ENCODE results near the gene MMP21.
A peak's percentile ranks its signal among the peaks of the same experiment; 100 is the strongest.

The MMP21 gene, protein sequence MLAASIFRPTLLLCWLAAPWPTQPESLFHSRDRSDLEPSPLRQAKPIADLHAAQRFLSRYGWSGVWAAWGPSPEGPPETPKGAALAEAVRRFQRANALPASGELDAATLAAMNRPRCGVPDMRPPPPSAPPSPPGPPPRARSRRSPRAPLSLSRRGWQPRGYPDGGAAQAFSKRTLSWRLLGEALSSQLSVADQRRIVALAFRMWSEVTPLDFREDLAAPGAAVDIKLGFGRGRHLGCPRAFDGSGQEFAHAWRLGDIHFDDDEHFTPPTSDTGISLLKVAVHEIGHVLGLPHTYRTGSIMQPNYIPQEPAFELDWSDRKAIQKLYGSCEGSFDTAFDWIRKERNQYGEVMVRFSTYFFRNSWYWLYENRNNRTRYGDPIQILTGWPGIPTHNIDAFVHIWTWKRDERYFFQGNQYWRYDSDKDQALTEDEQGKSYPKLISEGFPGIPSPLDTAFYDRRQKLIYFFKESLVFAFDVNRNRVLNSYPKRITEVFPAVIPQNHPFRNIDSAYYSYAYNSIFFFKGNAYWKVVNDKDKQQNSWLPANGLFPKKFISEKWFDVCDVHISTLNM

DNA sequence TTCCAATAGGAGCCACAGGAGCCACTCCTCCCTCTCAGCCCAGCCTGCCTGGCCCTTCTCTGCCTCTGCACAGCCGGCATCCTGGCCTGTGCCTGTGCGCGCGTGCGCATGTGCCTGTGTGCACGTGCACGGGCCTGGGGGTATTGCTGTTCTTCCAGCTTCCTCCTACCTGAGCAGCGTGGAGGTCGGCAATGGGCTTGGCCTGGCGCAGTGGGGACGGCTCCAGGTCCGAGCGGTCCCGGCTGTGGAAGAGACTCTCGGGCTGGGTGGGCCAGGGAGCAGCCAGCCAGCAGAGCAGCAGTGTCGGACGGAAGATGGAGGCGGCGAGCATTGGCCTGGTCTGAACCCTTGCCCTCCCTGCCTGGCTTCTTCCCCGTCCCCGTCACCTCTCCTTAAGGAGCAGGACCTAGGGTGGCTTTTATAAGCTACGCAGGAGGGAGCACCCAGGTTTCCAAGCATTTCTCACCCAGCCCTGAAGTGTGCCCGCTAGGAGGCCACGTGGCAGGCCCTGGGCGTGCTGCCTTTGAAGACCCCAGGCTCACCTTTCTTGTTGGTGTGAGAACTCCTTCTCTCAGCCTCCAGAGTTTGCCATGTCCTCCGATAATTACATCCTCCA is at the start of gene MMP21:
MMP21 (minus strand) TSS at position 331 of the 616 bp plus-strand sequence; CDS start at position 331, 0 bp downstream.
- no peak for DNase-seq

DNA sequence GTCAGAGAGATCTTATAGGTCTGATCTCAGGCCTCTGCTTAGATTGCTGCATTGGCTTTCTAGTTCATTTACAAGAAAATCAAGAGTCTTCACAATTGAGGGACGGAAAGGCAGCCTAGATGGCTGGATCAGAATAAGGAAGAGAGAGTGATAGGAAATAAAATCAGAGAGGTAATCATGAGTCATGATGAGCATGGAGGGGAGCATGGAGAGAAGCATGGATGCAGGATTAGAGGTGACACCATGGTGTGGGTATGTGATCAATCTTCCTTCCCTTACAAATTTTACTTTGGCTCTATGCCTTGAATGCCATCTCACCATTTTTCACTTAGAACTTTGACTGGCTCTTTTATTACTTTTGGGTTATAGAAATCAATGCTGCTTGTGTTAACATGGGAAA is 49.1 kb upstream of the MMP21 start:
- no peak for DNase-seq

DNA sequence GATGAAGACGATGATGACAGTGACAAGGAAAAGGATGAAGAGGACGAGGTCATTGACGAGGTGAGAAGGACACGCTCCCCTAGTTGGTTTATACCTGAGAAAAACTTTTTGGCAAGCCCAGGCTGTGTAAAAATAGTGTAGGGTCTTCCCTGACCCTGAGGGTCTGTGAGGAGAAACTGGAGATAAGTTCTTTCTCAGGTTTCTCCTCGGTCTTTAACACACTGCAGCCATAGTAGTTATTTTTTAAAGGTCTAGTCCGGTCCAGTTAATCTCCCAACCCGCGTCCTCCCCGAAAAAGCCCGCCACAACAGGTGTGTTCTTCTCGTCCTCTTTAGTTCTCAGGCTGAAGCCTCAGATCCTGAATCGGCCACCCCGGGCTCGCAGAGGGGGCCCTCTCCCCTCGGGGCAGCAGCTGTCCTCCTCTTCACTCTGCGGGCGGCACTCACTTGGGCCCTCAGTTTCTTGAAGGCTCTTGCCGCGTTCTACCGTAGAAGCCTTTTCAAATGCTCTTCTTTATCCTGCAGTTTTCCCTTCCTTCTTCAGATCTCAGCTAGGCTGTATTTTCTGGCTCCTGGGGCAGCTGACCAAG is 48.1 kb upstream of the MMP21 start:
- DNase-seq: no peak

DNA sequence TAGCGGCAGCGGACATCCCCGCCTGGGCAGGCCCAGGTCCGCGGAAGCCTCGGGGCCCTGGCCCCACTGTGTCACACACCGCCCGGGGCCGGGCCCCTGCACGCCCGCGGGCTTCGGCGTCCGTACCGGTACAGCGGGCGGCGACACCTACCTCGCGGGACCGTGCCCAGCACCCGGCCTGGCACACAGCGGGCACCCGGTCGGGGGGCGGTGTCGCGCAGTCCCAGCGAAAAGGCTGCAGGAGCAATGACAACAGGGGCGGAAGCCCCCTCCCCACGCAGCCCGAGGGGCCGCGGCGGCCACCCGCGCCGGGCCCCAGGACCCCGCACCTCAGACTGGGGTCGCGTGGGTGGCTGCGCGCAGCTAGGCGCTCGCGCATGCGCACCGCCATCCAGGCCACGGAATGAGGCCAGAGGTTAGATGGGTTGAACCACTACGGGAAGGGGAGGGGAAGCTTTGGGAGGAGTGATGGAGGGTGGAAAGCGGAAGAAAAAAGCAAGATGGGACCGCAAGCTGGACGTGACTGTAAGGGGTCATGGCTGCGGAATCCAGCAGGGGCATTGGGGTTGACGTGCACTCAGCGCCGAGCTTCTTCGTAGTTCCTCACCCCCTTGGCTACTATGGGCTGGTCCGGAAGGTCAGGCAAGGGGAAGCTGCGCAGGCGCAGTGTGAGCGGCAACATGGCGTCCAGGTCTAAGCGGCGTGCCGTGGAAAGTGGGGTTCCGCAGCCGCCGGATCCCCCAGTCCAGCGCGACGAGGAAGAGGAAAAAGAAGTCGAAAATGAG is 47.4 kb upstream of the MMP21 start, which contains the start of the genes BCCIP and UROS:
BCCIP (plus strand) TSS at position 669 of the 785 bp plus-strand sequence; CDS start at position 681, 12 bp downstream.
UROS (minus strand) TSS at position 381 of the 785 bp plus-strand sequence. CDS start 6,759 bp downstream, outside the sequence.
- DNase-seq: peak; percentile 87

DNA sequence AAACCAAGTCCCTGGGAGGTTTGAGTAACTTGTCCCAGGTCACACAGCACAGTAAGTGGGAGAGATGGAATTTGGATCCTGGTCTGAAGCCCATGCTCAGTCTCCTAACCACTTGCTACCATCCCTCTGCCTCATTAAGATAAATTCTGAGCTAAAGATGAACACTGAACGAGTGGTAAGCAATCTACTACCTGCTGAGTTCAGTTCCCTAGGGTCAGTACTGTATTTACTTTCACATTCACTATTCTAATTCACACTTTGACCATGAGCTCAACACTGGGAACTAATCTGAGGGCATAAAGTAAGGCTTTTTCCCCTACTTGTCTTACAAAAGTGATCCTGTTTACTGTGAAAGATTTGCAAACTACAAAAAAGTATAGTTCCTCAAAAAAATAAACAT is 45.1 kb upstream of the MMP21 start:
- DNase-seq: no peak

DNA sequence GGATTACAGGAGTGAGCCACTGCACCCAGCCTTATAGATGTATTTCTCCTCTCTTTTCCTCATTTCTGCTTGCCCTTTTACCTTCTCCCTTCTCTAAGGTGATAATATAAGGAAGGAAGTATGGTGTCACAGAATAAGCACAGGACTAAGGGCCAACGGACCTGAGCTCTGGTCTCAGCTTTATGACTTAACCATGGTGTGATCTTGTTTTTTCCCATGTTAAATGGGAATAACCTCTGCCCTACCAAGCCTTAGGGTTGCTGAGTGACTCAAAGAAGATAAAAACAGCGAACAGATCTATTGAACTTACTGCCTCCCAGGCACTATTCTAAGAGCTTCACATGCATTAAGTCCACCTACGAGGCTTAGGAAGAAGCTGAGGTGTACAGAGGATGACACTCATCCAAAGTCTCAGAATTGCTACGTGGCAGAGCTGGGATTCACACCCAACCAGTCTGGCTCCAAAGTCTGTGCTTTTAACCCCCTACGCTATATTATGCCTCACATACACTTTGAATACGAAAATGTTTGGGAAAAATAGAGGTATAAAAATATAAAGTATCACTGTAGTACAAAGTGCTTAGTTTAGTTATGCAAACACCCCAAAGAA is 41.8 kb upstream of the MMP21 start:
- no peak for DNase-seq

DNA sequence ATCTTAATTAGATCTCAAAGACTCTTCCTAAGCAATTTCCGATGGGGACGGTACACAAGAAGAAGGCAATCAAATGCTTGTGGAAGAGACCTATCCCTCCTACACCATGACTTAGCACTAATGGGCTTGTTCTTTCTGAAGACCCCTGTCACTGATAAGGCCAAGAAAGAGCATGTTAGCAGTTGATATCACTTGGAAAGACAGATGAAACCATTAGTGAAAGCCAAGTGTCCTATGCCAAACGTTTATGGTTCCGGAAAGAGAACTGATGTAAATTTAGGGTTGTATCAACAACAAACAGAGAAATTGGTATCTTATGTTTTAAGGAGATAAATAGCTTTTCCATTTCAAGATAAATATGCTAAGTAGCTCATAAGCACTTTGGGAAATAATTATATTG is 40.9 kb upstream of the MMP21 start:
- no peak for DNase-seq

DNA sequence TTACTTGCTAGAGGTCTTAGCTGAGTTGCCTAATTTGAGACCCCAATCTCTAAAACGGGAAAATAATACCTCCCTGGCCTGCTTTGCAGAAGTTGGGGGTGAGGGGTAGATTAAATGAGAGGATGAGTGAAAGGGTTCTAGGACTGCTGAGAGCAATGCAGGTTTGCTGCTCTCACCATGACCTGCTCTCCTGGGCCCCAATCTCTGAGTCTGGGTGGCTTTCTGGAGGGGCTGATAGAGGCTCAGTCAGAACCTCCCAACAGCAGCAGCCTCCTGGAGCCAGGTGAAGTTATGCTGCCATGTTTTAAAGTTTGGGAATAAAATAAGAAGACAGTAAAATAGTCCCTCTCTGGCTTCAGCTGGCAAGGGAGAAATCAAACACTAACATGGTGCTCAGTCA is 40.1 kb upstream of the MMP21 start:
- no peak for DNase-seq

DNA sequence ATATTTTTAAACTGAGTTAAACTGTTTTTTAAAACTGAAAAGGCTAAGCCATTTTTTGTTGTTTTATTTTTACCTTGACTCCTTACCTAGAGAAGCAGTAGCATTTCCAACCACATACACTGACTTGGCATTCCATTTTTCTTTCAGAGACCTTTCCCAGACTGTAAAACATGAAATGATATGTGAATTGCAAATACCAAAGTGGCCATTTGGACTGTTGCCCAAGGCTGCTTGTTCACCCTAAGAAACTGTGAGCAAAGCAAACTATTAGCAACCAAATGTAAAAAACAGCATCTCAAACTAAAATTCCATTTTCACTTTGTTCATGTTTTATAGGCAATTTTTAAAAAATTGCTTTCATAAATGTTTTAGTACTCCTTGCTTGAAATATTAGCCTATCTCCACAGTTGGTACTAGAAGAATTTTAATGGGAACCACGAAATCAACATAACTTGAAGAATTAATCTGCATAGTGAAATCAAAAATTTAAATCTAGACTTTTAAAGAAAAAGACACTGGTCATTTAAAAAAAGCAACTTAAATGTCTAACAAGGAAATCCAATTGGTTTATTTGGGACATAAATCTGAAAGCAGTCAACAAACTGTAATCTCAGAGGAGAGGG is 36.6 kb upstream of the MMP21 start:
- no peak for DNase-seq

DNA sequence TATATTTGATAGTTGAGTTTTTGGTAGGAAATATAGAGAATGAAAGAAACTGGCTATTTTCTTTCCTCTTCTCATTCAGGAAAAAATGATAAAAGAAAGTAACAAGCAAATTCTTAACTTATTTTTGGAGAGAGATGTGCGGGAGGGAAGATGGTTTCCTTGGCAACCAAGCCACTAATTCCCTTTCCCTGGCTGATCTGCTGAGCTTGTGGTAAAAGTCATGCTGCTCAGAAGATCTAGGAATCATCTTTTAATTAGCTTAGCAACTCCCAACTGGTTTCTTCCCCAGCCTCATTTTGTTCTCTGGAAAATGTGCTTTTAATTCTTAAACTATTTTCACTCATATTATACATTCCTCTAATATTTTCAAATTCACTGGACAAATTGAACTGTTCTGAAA is 35.6 kb upstream of the MMP21 start:
- no peak for DNase-seq

DNA sequence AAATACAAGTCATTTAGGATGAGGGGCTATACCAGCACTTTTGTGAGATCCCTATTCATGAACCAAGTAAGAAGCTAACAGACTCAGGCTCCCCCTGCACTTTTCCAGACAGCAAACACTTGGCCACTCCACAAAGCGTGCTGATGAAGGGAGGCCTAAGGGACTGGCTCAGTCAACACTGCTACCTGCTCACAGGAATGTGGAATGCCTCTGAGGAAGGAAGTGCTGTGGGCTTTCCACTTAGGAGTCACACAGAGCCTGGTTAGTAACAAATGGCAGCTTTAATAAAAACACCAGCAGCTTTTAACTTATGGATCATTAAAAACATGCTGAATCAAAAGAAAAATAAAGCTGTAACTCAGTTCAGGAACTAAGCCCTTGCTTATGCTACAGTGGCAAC is 32.4 kb upstream of the MMP21 start:
- no peak for DNase-seq

DNA sequence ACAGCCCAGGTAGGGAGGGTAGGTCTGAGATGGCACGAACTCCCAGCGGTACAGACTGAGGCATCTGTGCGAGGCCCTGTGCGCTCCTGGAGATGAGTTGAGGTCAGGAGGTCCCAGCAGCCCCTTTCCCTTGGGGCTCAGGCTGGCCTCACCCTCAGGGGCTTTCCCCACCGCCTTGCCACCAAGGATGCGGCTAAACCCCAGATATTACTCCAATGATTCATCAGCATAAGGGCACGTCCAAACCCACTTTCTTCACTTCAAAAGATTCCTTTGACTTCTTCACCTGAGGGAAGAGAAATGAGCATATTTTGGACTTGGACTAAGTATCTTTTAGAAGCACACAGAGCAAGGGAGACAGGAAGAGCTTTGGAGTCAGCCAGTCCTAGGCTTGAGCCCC is 27.1 kb upstream of the MMP21 start:
- DNase-seq: no peak

DNA sequence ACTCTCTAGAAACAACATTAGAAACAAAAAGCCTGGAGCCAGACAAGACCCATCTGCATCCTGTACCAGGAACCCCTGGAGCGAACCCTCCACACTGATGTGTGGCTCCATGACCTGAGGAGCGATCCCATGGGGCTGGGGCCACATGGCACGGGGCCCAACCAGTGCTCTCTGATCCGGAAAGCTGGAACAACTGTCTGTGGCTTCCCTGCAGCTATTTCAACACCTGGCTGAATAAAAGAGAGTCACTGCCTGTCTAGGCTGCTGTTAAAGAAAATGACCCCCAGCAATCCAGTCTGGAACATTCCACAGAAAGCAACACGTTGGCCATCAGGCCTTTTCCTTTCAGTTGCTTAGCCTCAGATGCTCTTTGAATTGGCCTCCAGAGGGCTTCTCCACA is 26.5 kb upstream of the MMP21 start:
- DNase-seq: no peak

DNA sequence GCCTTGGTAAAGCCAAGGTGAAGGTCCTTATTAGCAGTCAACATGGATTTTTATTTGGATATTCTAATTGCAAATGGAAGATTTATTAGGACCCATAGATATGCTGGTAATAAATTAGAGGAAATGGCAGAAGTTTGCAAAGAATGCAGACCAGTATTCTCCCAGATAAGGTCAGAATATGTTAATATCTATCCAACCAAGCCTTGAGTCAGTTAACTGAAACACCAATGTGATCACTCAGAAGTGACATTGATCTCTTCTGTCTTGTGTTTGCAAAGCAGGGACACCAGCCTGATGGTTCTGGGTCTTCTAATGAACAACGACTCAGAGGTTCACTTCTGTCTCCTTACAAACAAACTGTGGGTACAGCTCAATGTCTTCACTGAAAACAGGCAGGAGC is 26.0 kb upstream of the MMP21 start:
- DNase-seq: no peak

DNA sequence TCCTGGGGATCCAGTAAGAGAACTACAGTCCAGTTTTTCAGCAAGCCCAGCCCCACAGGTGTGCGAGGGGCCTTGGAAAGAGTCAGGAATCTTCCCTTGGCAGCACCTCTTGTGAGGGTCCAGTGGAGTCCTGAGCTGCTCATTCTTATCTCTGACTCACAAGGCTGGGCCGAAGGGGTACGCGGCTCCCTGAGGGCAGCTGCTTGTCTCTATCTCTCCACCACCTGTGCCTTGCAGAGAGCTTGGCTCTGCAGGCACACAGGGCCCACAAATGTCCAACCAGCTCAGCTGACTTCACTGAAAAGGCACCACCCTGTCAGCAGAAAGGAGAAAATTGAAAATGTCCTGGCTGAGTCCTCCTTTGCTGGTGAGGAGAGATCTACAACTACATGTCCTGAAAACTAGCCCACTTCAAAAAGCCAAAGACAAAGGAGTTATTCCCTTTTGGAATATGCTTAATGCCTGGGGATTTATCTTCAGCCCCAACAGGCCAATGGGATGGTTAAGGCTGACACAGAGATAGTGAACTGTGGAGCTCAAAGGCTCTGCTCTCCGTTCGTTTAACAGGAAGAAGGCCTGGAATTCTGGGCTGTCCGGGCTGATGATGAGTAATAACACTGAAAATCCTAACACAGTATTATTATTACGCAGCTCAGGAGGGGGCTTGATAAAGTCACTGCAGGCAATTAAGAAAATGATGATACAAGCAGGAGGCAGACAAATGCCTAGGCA is 24.0 kb upstream of the MMP21 start:
- no peak for DNase-seq

DNA sequence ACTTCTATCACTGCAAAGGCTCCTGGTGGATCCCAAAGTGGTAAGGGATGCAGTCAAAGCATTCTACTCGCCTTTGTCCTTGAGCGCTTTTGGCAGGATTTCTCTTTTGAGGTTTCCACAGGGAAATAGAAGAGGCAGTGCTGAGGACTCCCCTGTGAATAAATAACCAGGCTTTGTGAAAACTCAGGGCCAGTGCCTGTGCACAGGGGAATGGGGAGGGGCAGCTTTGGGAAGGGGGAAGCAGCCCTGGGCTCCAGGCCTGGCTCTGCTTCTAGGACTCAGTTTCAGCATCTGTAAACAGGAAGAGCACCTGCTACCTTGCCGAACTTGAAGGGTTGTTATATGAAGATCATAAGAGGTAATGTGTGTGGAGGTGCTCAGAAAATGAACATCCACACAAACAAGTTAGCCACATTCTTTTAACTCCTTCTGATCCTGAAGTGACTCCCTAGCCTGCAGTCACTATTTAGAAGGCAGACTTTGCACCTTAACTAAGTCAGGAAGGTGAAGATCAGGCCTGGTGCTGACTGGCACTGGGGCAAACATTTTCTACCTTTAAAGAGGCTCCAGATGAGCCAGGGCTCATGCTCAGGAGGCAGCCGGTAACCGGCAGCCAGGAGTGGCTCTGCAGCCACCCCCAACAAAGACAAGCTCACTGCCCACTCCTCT is 22.5 kb upstream of the MMP21 start:
- no peak for DNase-seq

DNA sequence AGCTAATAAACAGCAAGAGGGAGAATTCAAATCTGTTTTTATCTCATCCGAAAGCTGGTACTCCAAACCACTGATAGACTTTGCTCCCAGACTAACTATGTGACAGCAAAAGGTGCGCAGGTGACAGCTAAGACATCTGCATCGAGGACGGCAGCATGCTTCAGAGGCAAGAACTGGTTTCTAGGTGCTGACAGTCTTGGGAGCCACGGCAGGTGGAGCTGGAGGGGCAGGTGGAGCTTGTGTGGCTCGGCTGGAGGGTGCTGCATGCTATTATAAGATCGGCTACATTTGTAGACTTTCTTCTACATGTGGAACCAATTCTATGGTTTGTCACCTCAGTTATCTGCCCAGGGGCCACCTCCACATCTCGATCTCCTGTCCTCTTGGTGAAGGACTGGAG is 21.8 kb upstream of the MMP21 start:
- DNase-seq: no peak

DNA sequence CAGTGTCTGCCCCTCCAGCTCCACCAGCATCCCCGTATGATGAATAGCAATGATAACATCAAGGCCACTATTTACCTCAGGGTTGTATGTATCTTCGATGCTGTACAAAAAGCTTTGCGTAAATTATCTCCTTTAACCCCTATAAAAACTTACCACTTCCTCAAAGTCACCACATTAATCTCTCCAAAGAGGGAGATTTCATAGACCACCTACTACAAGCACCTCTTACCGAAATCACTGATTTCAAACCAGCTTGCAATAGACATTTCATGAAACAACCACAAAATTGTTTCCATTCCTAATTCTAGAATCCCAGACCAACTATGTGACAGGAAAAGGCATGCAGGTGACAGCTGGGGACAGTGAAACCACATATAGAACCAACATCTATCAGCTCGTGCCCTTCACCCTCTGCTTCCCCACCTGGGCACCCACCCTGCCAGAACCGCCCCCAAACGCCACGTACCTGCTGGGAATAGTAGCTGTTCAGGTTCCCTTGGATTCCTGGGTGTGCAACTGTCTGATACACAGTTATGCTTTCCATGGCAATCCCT is 20.1 kb upstream of the MMP21 start:
- no peak for DNase-seq

DNA sequence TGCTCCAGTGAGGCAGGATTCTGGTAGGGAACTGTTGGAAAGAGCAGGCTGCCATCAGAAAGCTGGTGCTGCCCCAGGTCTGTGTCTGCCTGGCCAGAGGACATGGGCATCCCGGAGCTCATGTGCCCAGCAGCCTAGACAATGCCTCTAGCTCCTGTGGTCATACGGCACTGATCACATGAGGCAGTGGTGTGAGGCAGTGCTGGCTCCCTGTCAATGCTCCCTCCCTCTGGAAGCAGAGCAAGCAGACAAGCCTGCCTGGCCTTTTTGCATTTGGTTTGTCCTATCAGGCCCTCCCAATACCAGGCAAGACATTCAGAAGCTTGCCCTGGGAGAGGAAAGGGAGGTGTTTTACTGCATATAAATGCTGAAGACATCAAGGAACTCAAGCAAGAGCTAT is 19.5 kb upstream of the MMP21 start:
- DNase-seq: no peak
